H1 (cell line): Measurements from ENCODE around the gene GRAMD1B. TPM values are rescaled to one million over a fixed set of nuclear protein-coding genes. Genes with fewer than 3 reads are reported as not detected.
A peak's percentile ranks its signal among the peaks of the same experiment; 100 is the strongest.

ENCODE experiments used
- CTCF ChIP-seq, 3 experiments: IDR thresholded peaks; 1 replicate in 2 of 3; 2 replicates in 1 of 3; pipeline versions ENCODE4 v1.5.1 to v1.6.1; 2011; ENCODE audit warnings: low read length in 3 of 3, mild to moderate bottlenecking in 3 of 3, inconsistent platforms in 2 of 3, low read depth in 1 of 3, moderate library complexity in 1 of 3; ENCODE audit not compliant: insufficient read depth in 1 of 3; ENCODE audit errors: control extremely low read depth in 1 of 3
- polyA plus RNA-seq, 7 experiments: library from polyadenylated mRNA; depleted of rRNA in 3 of 7; stranded (reverse) in 5 of 7; unstranded in 2 of 7; fragments of >200 nt in 5 of 7; fragments of 200-250 nt in 2 of 7; gene quantifications; 1 replicate in 5 of 7; 2 replicates in 1 of 7; 4 replicates in 1 of 7; pipeline versions ENCODE4 v1.2.1 to v1.2.3, GENCODE V29; 2011 to 2013; ENCODE audit warnings: missing spikeins in 2 of 7, mixed read lengths in 2 of 7
- total RNA-seq: library from RNA; stranded (reverse); fragmentation: NEBNext Ultra II Directional; extraction: Animal tissue kit (Norgen Biotek cat#: 25700); gene quantifications from 2 replicates; pipeline ENCODE4 v1.2.1, GENCODE V29; 2021

The GRAMD1B gene
- total and polyA plus RNA-seq, 2 of the 8 experiments (the other 6 are each of a cell fraction or from before 2014, with no cell fraction given), result 10.1 to 21.2 TPM

GRCh38 chr11:123478352-123478987, 48.4 kb downstream of the GRAMD1B start (continued):
- peak; percentile 48 to 97 (median 76) for TF ChIP-seq CTCF (IDR thresholded peaks at IDR 0.05; ENCODE audit: control extremely low read depth in 1 of 3, insufficient read depth in 1 of 3, low read depth in 1 of 3, low read length in 3 of 3)
